ENCODE data around the gene RNF135. TPM values are rescaled to one million over a fixed set of nuclear protein-coding genes. Genes with fewer than 3 reads are reported as not detected.

The RNF135 gene
- polyA plus RNA-seq, 1 donor (not counting 4 experiments of a cell fraction or from before 2014, with no cell fraction given), result 13.6 TPM

DNA sequence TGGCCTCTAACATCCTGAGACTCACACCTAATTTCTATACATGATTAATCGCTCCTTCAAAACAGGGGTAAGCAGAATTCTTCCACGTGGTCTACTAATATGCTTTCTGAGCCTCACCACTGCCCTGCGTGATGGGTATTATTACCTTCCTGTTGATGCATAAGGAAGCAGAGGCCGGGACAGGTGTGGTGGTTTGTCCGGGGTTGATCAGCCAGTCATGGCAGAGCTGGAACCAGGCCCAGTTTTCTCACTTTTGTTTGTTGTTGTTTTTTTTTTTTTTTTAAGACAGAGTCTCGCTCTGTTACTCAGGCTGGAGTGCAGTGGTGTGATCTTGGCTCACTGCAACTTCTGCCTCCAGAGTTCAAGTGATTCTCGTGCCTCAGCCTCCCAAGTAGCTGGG lies 31.2 kb downstream of the RNF135 start:
- H3K9me3 ChIP-seq (ENCODE audit: control insufficient read depth, low read depth, low read length), result no peaks in the 10 kb centered on the region
- H3K27me3 ChIP-seq (ENCODE audit: control insufficient read depth, extremely low read depth, insufficient read depth, low read length), result no peaks in the 10 kb centered on the region
- H3K4me1 ChIP-seq (ENCODE audit: control insufficient read depth, extremely low read depth, insufficient read depth, low read length), result no peaks in the 10 kb centered on the region
- no peak for FAIRE-seq
- no peak overlapping the region for H3K4me3 ChIP-seq (ENCODE audit: control insufficient read depth in 2 of 3, extremely low read depth in 1 of 3, insufficient read depth in 2 of 3, low read depth in 1 of 3, low read length in 3 of 3)
- no peak overlapping the region for H3K27ac ChIP-seq (ENCODE audit: control insufficient read depth, insufficient read depth, low read length)
- TF ChIP-seq, protein P1, sequence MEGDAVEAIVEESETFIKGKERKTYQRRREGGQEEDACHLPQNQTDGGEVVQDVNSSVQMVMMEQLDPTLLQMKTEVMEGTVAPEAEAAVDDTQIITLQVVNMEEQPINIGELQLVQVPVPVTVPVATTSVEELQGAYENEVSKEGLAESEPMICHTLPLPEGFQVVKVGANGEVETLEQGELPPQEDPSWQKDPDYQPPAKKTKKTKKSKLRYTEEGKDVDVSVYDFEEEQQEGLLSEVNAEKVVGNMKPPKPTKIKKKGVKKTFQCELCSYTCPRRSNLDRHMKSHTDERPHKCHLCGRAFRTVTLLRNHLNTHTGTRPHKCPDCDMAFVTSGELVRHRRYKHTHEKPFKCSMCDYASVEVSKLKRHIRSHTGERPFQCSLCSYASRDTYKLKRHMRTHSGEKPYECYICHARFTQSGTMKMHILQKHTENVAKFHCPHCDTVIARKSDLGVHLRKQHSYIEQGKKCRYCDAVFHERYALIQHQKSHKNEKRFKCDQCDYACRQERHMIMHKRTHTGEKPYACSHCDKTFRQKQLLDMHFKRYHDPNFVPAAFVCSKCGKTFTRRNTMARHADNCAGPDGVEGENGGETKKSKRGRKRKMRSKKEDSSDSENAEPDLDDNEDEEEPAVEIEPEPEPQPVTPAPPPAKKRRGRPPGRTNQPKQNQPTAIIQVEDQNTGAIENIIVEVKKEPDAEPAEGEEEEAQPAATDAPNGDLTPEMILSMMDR (optimal IDR thresholded peaks at IDR 0.05 in 1 of 3, IDR thresholded peaks at IDR 0.05 in 1 of 3, conservative IDR thresholded peaks at IDR 0.05 in 1 of 3; ENCODE audit: extremely low read depth in 1 of 3, insufficient read depth in 2 of 3, low read length in 3 of 3), result no peak
- TF ChIP-seq EZH2 (IDR thresholded peaks at IDR 0.05; ENCODE audit: low read length), result no peak
- H3K79me2 ChIP-seq (ENCODE audit: control insufficient read depth, insufficient read depth, low read length), result no peaks in the 10 kb centered on the region
- DNase-seq (ENCODE audit: low read depth, low spot score), result no peak
- no peaks in the 10 kb centered on the region for H3K9me1 ChIP-seq (ENCODE audit: control insufficient read depth, extremely low read depth, insufficient read depth, low read length)
- peaks cover 13 to 18% of the 10 kb centered on the region in 2 experiments for H3K36me3 ChIP-seq (ENCODE audit: control insufficient read depth in 2 of 2, extremely low read depth in 1 of 2, insufficient read depth in 2 of 2, low read length in 2 of 2)
- no peak overlapping the region for H2AFZ ChIP-seq (ENCODE audit: control insufficient read depth, low read length)
- H3K4me2 ChIP-seq (ENCODE audit: control insufficient read depth, extremely low read depth, insufficient read depth, low read depth, low read length), result no peak overlapping the region
- no peak overlapping the region for H3K9ac ChIP-seq (ENCODE audit: control insufficient read depth, extremely low read depth, insufficient read depth, low read length)
- H4K20me1 ChIP-seq (ENCODE audit: control insufficient read depth, extremely low read depth, insufficient read depth, low read length), result no peaks in the 10 kb centered on the region
- dilution Hi-C loops (cut with MboI; ENCODE audit: extremely low pct_ligation_motif_present, low sequenced_read_pairs), result no loop called here

DNA sequence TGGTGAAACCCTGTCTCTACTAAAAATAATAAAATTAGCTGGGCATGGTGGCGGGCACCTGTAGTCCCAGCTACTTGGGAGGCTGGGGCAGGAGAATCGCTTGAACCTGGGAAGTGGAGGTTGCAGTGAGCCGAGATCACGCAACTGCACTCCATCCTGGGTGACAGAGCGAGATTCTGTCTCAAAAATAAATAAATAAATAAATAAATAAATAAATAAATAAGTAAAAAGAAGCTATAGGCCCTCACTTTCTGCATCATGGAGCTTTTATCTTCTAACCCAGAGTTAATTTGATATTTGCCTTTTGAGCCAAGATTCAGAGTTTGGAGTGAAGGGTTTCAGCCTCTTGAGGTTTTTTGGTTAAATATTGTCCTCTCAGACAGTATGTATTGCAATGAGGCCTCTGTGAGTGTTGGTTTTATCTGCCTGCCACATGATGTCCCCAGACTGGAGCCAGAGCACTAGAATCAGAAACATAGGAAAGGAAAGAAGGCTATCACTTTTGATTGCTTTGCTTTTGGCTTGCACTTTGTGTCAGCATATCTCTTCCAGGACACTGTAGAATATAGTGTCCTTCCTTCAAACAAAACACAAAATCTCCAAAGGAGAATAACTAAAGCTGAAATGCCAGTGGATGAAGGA lies 32.5 kb downstream of the RNF135 start:
- Histone ChIP-seq H3K79me2 (ENCODE audit: control insufficient read depth, insufficient read depth, low read length) (no peaks in the 10 kb centered on the region), H3K4me2 (ENCODE audit: control insufficient read depth, extremely low read depth, insufficient read depth, low read depth, low read length) (no peak overlapping the region), H3K9me1 (ENCODE audit: control insufficient read depth, extremely low read depth, insufficient read depth, low read length) (no peaks in the 10 kb centered on the region), H3K9ac (ENCODE audit: control insufficient read depth, extremely low read depth, insufficient read depth, low read length) (no peak overlapping the region), H3K27ac (ENCODE audit: control insufficient read depth, insufficient read depth, low read length) (no peak overlapping the region), H4K20me1 (ENCODE audit: control insufficient read depth, extremely low read depth, insufficient read depth, low read length) (no peaks in the 10 kb centered on the region), H3K9me3 (ENCODE audit: control insufficient read depth, low read depth, low read length) (no peaks in the 10 kb centered on the region), H2AFZ (ENCODE audit: control insufficient read depth, low read length) (no peak overlapping the region), H3K36me3 (ENCODE audit: control insufficient read depth in 2 of 2, extremely low read depth in 1 of 2, insufficient read depth in 2 of 2, low read length in 2 of 2) (peaks cover 9 to 15% of the 10 kb centered on the region in 2 experiments), H3K4me1 (ENCODE audit: control insufficient read depth, extremely low read depth, insufficient read depth, low read length) (peaks cover 5% of the 10 kb centered on the region), H3K4me3 (ENCODE audit: control insufficient read depth in 2 of 3, extremely low read depth in 1 of 3, insufficient read depth in 2 of 3, low read depth in 1 of 3, low read length in 3 of 3) (no peak overlapping the region), H3K27me3 (ENCODE audit: control insufficient read depth, extremely low read depth, insufficient read depth, low read length) (no peaks in the 10 kb centered on the region)
- no peak for DNase-seq (ENCODE audit: low read depth, low spot score)
- dilution Hi-C loops (cut with MboI; ENCODE audit: extremely low pct_ligation_motif_present, low sequenced_read_pairs), result no loop called here
- no peak for FAIRE-seq
- no peak for TF ChIP-seq EZH2 (IDR thresholded peaks at IDR 0.05; ENCODE audit: low read length)
- TF ChIP-seq, protein P1 (optimal IDR thresholded peaks at IDR 0.05 in 1 of 3, IDR thresholded peaks at IDR 0.05 in 1 of 3, conservative IDR thresholded peaks at IDR 0.05 in 1 of 3; ENCODE audit: extremely low read depth in 1 of 3, insufficient read depth in 2 of 3, low read length in 3 of 3), result no peak
